ENCODE results near the gene GGT1. TPM values are rescaled to one million over a fixed set of nuclear protein-coding genes. Genes with fewer than 3 reads are reported as not detected.
"Not testable (repeated sequence)": the region's sequence is repeated elsewhere in the genome, so short reads cannot be mapped to it uniquely, and the experiment has no call there.

The GGT1 gene
- total RNA-seq, 4 donors from 2014 or later, result 5.9 to 16.9 (median 15.8) TPM

DNA sequence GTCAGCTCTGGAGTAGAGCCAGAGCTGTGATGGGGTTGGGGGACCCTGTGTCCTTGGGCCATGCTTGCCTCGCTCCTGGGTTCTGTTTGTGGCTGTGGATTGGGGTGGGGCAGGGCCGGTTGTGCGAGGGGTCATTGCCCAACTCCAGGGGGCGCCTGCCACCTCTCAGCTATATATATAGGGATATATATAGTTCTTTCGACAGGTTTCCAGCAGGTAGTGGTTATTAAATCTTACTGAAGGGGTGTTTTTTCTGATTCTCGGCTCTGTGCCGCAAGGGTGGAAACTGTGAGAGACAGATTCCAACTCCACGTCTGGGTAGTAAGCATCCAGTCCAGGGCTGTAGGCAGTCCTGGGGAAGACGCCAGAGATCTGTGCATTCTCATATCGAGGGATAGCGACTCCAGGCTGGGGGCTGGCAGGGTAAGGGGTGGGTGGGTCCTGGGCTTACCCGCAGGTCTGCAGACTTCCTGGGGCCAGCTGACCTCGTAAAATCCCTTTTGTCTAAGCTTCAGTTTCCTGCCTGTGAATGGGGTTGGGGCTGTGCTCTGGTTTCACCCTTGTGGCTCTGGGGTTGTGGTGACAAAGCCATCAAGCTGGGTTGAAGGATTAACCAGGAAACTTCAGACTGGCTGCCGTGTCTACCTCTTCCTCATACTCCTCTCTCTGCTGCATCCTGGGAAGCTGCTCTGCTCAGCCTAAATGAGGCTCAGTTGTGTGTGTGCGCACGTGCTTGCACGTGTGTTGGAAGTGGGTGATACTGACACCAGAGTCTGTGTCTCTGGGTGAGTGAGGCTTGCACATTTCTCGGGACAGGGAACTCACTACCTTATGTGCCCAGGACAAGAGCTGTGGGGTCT lies 1.0 kb downstream of the GGT1 start:
- H3K9me3 ChIP-seq; H3K27me3 ChIP-seq; H3K36me3 ChIP-seq; DNase-seq (ENCODE audit: low spot score in 2 of 2): not testable (repeated sequence)
- 27 to 30% methylated on average over 15 to 17 of the region's 18 CpGs for WGBS, 2 donors
- peaks cover 0 to 21% (median 2%) of the 10 kb centered on the region in 4 donors for H3K4me1 ChIP-seq
- H3K4me3 ChIP-seq, result peak overlapping the region in 1 of 4 donors; percentile 20
- H3K27ac ChIP-seq, result peak overlapping the region in 1 of 4 donors; percentile 64

- not testable (repeated sequence) for H3K9me3 ChIP-seq; H3K36me3 ChIP-seq; H3K4me3 ChIP-seq; DNase-seq (ENCODE audit: low spot score in 2 of 2); H3K27me3 ChIP-seq; H3K27ac ChIP-seq
- peaks cover 0 to 18% (median 1%) of the 10 kb centered on the region in 4 donors for H3K4me1 ChIP-seq
- whole genome bisulfite sequencing, 2 donors, result 70 to 74% methylated on average over 2 of the region's 2 CpGs
Measured at GRCh38 chr22:24606340-24606739, 3.3 kb downstream of the GGT1 start.

DNA sequence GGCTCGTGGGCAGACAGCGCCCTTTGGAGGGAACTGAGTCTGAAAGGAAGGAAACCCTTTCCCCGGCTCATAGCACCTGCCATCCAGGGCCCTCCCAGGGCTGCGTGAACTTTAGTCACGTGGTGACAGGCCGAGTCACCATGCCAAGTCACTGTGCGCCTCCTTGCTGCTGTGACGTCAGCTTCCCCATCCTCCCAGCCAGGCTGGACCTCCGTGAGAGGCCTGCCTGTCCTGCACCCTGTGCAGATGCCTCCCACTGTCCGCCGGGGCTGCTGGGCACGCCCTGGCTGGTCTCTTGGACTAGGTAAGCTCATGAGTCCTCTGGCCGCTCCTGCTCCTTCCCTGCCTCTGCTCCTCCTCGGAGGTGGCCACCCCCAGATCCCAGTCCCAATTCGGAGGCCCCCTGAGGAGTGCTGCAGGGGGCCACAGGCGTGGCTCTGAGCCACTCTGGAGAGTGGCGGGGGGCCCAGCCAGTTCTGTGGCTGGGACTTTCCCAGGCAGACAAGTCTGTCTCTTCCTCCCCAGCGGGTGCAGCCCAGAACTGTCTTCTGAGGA lies 4.5 kb downstream of the GGT1 start:
- H3K36me3 ChIP-seq; H3K9me3 ChIP-seq; H3K27me3 ChIP-seq; DNase-seq (ENCODE audit: low spot score in 2 of 2); H3K27ac ChIP-seq: not testable (repeated sequence)
- whole genome bisulfite sequencing, 2 donors, result 66 to 90% methylated on average over 2 to 17 of the region's 18 CpGs
- H3K4me1 ChIP-seq, result peaks cover 0 to 11% (median 0%) of the 10 kb centered on the region in 4 donors
- peak overlapping the region in 1 of 4 donors; percentile 13 for H3K4me3 ChIP-seq

GRCh38 chr22:24608327-24608726 lies 5.3 kb downstream of the GGT1 start:
- not testable (repeated sequence) for H3K27me3 ChIP-seq; H3K27ac ChIP-seq; H3K4me1 ChIP-seq; H3K4me3 ChIP-seq; H3K9me3 ChIP-seq; DNase-seq (ENCODE audit: low spot score in 2 of 2); H3K36me3 ChIP-seq
- 47 to 75% methylated on average over 4 to 6 of the region's 6 CpGs for WGBS, 2 donors

- not testable (repeated sequence) for H3K27me3 ChIP-seq; H3K4me3 ChIP-seq; H3K9me3 ChIP-seq; H3K36me3 ChIP-seq; H3K4me1 ChIP-seq; DNase-seq (ENCODE audit: low spot score in 2 of 2); H3K27ac ChIP-seq
- 100% methylated on average over 2 of the region's 3 CpGs; no CpG with 5 or more reads in 1 of the 2 donors for WGBS, 2 donors
Measured at GRCh38 chr22:24609888-24610287, 6.9 kb downstream of the GGT1 start.

DNA sequence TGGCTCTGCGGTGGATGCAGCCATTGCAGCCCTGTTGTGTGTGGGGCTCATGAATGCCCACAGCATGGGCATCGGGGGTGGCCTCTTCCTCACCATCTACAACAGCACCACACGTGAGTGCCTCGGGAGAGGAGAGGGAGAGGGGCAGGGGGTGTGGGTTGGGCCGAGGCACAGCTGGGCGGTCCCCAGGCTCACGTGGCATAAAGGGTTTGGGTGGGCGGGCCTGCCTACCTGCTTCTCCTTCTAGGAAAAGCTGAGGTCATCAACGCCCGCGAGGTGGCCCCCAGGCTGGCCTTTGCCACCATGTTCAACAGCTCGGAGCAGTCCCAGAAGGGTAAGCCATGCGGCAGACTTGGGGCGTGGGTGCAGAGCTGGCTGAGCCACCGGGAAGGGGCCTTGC lies 11.8 kb downstream of the GGT1 start:
- H3K27me3 ChIP-seq, result not testable (repeated sequence)

GRCh38 chr22:24621244-24621643 lies 18.3 kb downstream of the GGT1 start:
- DNase-seq (ENCODE audit: low spot score in 2 of 2); H3K27me3 ChIP-seq; H3K27ac ChIP-seq; H3K4me3 ChIP-seq; H3K36me3 ChIP-seq; H3K4me1 ChIP-seq; H3K9me3 ChIP-seq: not testable (repeated sequence)
- WGBS, 2 donors, result 71 to 90% methylated on average over 2 to 3 of the region's 5 CpGs

More for the DNA sequence above, 11.8 kb downstream of the GGT1 start:
- WGBS, 2 donors, result 76 to 85% methylated on average over 9 to 10 of the region's 15 CpGs
- not testable (repeated sequence) for DNase-seq (ENCODE audit: low spot score in 2 of 2); H3K36me3 ChIP-seq; H3K4me3 ChIP-seq; H3K4me1 ChIP-seq; H3K9me3 ChIP-seq; H3K27ac ChIP-seq

GRCh38 chr22:24622596-24622995 lies 19.6 kb downstream of the GGT1 start:
- H3K27ac ChIP-seq; H3K27me3 ChIP-seq; H3K9me3 ChIP-seq; H3K36me3 ChIP-seq; DNase-seq (ENCODE audit: low spot score in 2 of 2); H3K4me3 ChIP-seq; H3K4me1 ChIP-seq: not testable (repeated sequence)
- 52 to 80% methylated on average over 2 of the region's 2 CpGs for WGBS, 2 donors

- H3K27me3 ChIP-seq; H3K36me3 ChIP-seq; DNase-seq (ENCODE audit: low spot score in 2 of 2); H3K9me3 ChIP-seq; H3K27ac ChIP-seq; H3K4me3 ChIP-seq: not testable (repeated sequence)
- WGBS, 2 donors, result 91 to 95% methylated on average over 4 to 10 of the region's 16 CpGs
- peaks cover 0 to 25% (median 9%) of the 10 kb centered on the region in 4 donors for H3K4me1 ChIP-seq
Measured at GRCh38 chr22:24627911-24628310, 24.9 kb downstream of the GGT1 start.

DNA sequence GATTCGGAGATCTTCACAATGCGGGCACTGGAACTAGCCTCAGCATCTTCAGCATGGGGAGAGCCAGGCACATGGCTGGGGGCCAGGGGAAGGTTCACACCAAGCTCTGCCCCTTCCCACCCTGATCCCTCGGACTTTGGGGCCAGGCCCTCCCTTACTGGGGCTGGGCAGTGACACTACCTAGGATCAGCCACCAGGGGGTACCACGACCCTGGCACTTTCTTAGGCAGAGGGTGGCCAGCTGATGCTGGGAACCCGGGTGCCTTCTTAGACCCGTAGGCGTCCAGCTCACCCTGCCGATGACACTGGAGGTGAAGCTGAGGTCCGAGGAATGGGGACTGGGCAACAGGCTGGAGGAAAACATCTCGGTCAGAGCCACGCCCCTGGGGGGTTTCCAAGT lies 26.1 kb downstream of the GGT1 start:
- peak; percentile 28 to 68 (median 49) for TF ChIP-seq CTCF (IDR thresholded peaks at IDR 0.05)
- not testable (repeated sequence) for DNase-seq (ENCODE audit: low spot score in 2 of 2); H3K36me3 ChIP-seq; H3K27me3 ChIP-seq; H3K4me3 ChIP-seq; H3K9me3 ChIP-seq; H3K27ac ChIP-seq
- WGBS, 2 donors, result 16 to 47% methylated on average over 5 to 7 of the region's 11 CpGs
- peaks cover 0 to 31% (median 9%) of the 10 kb centered on the region in 4 donors for H3K4me1 ChIP-seq

- not testable (repeated sequence) for H3K9me3 ChIP-seq; H3K4me3 ChIP-seq; H3K36me3 ChIP-seq; H3K27me3 ChIP-seq; DNase-seq (ENCODE audit: low spot score in 2 of 2)
- 53 to 57% methylated on average over 7 of the region's 7 CpGs for WGBS, 2 donors
- peaks cover 0 to 36% (median 9%) of the 10 kb centered on the region in 4 donors for H3K4me1 ChIP-seq
- peak overlapping the region in 2 of 4 donors; percentile 43 to 64 for H3K27ac ChIP-seq
Measured at GRCh38 chr22:24630812-24631427, 27.9 kb downstream of the GGT1 start.

GRCh38 chr22:24631430-24632122 lies 28.6 kb downstream of the GGT1 start:
- H3K9me3 ChIP-seq; DNase-seq (ENCODE audit: low spot score in 2 of 2); H3K36me3 ChIP-seq; H3K4me3 ChIP-seq; H3K27me3 ChIP-seq: not testable (repeated sequence)
- WGBS, 2 donors, result 29 to 40% methylated on average over 10 to 14 of the region's 16 CpGs
- Histone ChIP-seq H3K4me1 (peaks cover 0 to 36% (median 9%) of the 10 kb centered on the region in 4 donors), H3K27ac (peak overlapping the region in 2 of 4 donors; percentile 43 to 64)
